ENCODE results near the gene C16orf95. TPM values are rescaled to one million over a fixed set of nuclear protein-coding genes. Genes with fewer than 3 reads are reported as not detected.

C16orf95 gene
- total and polyA plus RNA-seq, 4 donors = 2.0 to 6.2 (median 4.6) TPM

DNA sequence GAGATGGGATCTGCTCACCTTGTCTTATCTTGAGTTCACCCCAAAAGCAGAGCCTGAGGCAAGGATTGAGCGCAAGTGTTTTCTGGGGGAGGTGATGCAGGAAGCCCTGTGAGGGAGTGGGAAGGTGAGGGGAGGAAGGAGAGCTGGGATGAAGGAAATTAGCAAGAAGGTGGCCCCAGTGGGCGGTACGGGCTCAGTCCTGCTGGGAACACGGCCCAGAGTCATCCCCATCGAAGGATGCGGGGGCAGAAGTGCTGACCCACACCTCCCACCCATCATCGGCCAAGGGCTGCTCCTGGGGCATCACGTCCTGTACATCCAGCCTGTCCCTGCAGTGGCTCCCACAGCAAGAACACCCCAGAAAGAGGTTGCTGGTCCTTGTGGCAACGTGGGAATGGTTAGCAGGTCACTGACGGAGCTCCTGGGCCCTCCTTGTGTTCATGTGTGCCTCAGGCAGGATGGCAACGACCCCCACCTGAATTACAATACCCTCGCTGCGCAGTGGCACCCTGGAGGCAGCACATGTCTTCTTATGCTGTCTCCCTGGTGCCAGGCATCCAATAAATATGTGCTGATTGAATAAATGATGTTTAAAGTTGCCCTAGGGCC is 18.2 kb downstream of the C16orf95 start:
- Histone ChIP-seq H3K9ac (ENCODE audit: low read depth in 1 of 2, low read length in 2 of 2) (no peak overlapping the region), H3K27ac (ENCODE audit: low read depth in 1 of 2, low read length in 2 of 2) (no peak overlapping the region), H3K9me3 (ENCODE audit: control insufficient read depth in 4 of 4, low read length in 3 of 4) (no peaks in the 10 kb centered on the region), H3K4me1 (ENCODE audit: control insufficient read depth in 4 of 4, insufficient read depth in 4 of 4, low read length in 3 of 4) (no peaks in the 10 kb centered on the region), H3K36me3 (ENCODE audit: control insufficient read depth in 4 of 4, insufficient read depth in 3 of 4, low read depth in 1 of 4, low read length in 3 of 4) (peaks cover 0 to 5% (median 0%) of the 10 kb centered on the region in 4 donors), H3K4me3 (ENCODE audit: low read depth in 1 of 3, low read length in 3 of 3) (no peak overlapping the region), H3K27me3 (ENCODE audit: control insufficient read depth in 4 of 4, insufficient read depth in 4 of 4, low read length in 3 of 4) (no peaks in the 10 kb centered on the region)
- WGBS = 87% methylated on average over 13 of the region's 13 CpGs
- TF ChIP-seq RAD21 (IDR thresholded peaks at IDR 0.05) (no peak), REST (IDR thresholded peaks at IDR 0.05) (no peak), FOXA2 (IDR thresholded peaks at IDR 0.05) (no peak)
- TF ChIP-seq, protein P1, sequence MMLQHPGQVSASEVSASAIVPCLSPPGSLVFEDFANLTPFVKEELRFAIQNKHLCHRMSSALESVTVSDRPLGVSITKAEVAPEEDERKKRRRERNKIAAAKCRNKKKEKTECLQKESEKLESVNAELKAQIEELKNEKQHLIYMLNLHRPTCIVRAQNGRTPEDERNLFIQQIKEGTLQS (IDR thresholded peaks at IDR 0.05) = no peak
- DNase-seq (ENCODE audit: low spot score) = no peak

DNA sequence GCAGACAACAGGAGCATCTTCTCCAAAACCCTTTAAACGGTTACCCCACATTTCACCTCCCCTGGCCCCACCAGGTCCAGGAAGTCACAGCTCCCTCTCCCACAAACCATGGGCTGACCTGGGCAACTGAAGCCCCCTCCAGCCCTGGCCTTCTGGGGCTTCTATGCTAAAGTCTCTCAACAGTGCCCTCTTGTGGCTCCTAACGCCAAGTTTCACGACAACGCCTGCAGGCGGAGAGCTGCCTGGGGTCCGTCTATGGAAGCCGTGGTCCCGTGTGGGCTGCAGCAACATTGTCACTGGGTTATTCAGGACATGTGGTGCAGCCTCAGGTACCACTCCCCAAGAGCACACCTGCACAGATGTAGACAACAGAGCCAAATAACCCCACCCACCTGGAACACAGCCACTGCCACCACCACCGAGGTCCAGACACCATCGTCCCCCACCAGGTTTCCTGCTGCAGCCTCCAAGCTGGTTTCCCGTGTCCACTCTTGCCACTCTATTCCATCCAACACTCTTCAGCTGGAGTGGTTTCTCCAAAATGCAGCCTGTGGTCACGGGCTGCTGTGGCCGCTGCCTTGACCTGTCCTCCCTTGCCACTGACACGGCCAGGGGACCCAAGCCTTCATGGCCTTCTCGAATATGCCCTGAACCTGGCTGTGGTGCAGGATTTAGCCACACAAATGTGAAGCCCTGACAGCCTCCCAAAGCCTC is 19.1 kb downstream of the C16orf95 start:
- no peak overlapping the region for H3K9ac ChIP-seq (ENCODE audit: low read depth in 1 of 2, low read length in 2 of 2)
- TF ChIP-seq, protein P2, sequence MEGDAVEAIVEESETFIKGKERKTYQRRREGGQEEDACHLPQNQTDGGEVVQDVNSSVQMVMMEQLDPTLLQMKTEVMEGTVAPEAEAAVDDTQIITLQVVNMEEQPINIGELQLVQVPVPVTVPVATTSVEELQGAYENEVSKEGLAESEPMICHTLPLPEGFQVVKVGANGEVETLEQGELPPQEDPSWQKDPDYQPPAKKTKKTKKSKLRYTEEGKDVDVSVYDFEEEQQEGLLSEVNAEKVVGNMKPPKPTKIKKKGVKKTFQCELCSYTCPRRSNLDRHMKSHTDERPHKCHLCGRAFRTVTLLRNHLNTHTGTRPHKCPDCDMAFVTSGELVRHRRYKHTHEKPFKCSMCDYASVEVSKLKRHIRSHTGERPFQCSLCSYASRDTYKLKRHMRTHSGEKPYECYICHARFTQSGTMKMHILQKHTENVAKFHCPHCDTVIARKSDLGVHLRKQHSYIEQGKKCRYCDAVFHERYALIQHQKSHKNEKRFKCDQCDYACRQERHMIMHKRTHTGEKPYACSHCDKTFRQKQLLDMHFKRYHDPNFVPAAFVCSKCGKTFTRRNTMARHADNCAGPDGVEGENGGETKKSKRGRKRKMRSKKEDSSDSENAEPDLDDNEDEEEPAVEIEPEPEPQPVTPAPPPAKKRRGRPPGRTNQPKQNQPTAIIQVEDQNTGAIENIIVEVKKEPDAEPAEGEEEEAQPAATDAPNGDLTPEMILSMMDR (IDR thresholded peaks at IDR 0.05; ENCODE audit: low read depth, low read length, missing input control) = peak; percentile 40
- TF ChIP-seq FOXA2 (IDR thresholded peaks at IDR 0.05) (no peak), RAD21 (IDR thresholded peaks at IDR 0.05) (peak in 1 of 2 donors; percentile 59)
- no peak overlapping the region for H3K4me3 ChIP-seq (ENCODE audit: low read depth in 1 of 3, low read length in 3 of 3)
- no peaks in the 10 kb centered on the region for H3K27me3 ChIP-seq (ENCODE audit: control insufficient read depth in 4 of 4, insufficient read depth in 4 of 4, low read length in 3 of 4)
- peaks cover 0 to 3% (median 0%) of the 10 kb centered on the region in 4 donors for H3K36me3 ChIP-seq (ENCODE audit: control insufficient read depth in 4 of 4, insufficient read depth in 3 of 4, low read depth in 1 of 4, low read length in 3 of 4)
- no peaks in the 10 kb centered on the region for H3K9me3 ChIP-seq (ENCODE audit: control insufficient read depth in 4 of 4, low read length in 3 of 4)
- WGBS = 67% methylated on average over 15 of the region's 15 CpGs
- no peaks in the 10 kb centered on the region for H3K4me1 ChIP-seq (ENCODE audit: control insufficient read depth in 4 of 4, insufficient read depth in 4 of 4, low read length in 3 of 4)
- DNase-seq (ENCODE audit: low spot score) = no peak
- no peak overlapping the region for H3K27ac ChIP-seq (ENCODE audit: low read depth in 1 of 2, low read length in 2 of 2)

DNA sequence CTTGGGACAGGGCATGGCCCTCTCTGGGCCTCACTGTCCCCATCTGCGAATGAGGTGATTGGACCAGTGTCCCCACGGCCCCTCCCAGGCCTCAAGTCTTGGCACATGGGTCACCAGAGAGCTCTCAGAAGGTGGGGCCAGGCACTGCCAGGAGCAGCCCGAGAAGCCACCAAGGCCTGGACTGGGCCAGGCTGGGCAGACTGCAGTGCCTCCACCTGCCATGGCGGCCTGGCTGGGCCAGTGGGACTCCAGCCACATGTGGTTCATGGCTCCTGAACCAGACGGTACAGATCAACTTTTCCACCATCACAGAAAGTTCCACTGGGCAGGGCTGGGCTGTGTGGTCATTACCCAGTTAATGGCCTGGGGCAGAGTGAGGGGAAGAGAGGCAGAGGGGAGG is 19.8 kb downstream of the C16orf95 start:
- H3K4me3 ChIP-seq (ENCODE audit: low read depth in 1 of 3, low read length in 3 of 3) = no peak overlapping the region
- 94% methylated on average over 5 of the region's 5 CpGs for WGBS
- DNase-seq (ENCODE audit: low spot score) = no peak
- H3K9ac ChIP-seq (ENCODE audit: low read depth in 1 of 2, low read length in 2 of 2) = no peak overlapping the region
- H3K9me3 ChIP-seq (ENCODE audit: control insufficient read depth in 4 of 4, low read length in 3 of 4) = no peaks in the 10 kb centered on the region
- peaks cover 0 to 3% (median 0%) of the 10 kb centered on the region in 4 donors for H3K36me3 ChIP-seq (ENCODE audit: control insufficient read depth in 4 of 4, insufficient read depth in 3 of 4, low read depth in 1 of 4, low read length in 3 of 4)
- H3K27ac ChIP-seq (ENCODE audit: low read depth in 1 of 2, low read length in 2 of 2) = no peak overlapping the region
- H3K4me1 ChIP-seq (ENCODE audit: control insufficient read depth in 4 of 4, insufficient read depth in 4 of 4, low read length in 3 of 4) = no peaks in the 10 kb centered on the region
- H3K27me3 ChIP-seq (ENCODE audit: control insufficient read depth in 4 of 4, insufficient read depth in 4 of 4, low read length in 3 of 4) = no peaks in the 10 kb centered on the region
- TF ChIP-seq ZBTB33 (IDR thresholded peaks at IDR 0.05) (no peak), NR2F2 (IDR thresholded peaks at IDR 0.05) (no peak), YY1 (IDR thresholded peaks at IDR 0.05) (no peak), GABPA (IDR thresholded peaks at IDR 0.05 in 1 of 2, conservative IDR thresholded peaks at IDR 0.05 in 1 of 2) (no peak), REST (IDR thresholded peaks at IDR 0.05) (no peak)
- TF ChIP-seq, protein P2 (IDR thresholded peaks at IDR 0.05; ENCODE audit: low read depth, low read length, missing input control) = no peak

All from liver (tissue), 9 donors.